Left kidney (tissue), 2 donors: ENCODE measurements around the gene MTURN. TPM values are rescaled to one million over a fixed set of nuclear protein-coding genes. Genes with fewer than 3 reads are reported as not detected.

Source experiments
- DNase-seq: peaks from one replicate; pipeline ENCODE4 v3.0.0-alpha.2; 2013
- polyA plus RNA-seq: library from polyadenylated mRNA; unstranded; fragments of 120-200 nt; gene quantifications from one replicate; pipeline ENCODE4 v1.2.1, GENCODE V29; 2013; ENCODE audit not compliant: insufficient read length

Gene MTURN
- polyA plus RNA-seq, 1 donor, result 87.4 TPM

DNA sequence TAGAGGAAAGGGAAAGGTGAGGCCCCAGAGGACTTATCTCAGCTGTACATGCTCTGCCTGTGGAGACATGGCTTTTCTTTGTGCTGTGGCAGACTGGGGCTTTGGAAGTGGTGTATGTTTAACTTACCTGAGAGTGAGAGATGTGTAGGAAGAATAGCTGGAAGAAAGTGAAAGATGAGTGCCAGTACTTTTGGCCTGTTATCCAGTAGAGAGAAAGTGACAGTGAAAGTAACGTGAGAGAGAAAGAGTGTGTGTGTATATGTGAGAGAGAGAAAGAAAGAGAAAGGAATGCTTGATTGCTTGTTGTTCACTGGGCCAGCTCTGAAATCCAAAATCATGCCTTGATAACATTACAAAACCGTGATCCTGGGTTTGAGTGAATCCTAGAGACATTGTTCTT is 25.5 kb downstream of the MTURN start:
- DNase-seq, result no peak

DNA sequence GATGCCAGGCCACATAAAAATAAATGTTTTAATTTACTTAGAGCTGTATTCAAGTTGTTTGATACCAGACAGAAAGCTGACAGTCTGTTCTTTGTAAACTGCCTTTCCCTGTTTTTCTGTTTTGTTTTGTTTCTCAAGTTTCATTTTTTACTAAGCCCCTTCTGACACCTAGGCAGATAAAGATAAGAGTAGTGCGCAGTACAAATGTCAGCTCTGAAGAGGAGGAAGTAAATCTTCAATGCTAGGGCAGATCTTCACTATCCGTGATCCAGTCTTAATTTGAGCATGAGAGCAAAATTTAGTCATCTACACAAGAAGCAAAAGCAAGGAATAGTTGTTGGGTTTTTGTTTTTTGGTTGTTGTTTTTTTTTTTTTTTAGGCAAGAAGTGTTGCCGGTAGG is 27.3 kb downstream of the MTURN start:
- no peak for DNase-seq

- no peak for DNase-seq
These were observed 27.9 kb downstream of the MTURN start for GRCh38 chr7:30162622-30163124.

DNA sequence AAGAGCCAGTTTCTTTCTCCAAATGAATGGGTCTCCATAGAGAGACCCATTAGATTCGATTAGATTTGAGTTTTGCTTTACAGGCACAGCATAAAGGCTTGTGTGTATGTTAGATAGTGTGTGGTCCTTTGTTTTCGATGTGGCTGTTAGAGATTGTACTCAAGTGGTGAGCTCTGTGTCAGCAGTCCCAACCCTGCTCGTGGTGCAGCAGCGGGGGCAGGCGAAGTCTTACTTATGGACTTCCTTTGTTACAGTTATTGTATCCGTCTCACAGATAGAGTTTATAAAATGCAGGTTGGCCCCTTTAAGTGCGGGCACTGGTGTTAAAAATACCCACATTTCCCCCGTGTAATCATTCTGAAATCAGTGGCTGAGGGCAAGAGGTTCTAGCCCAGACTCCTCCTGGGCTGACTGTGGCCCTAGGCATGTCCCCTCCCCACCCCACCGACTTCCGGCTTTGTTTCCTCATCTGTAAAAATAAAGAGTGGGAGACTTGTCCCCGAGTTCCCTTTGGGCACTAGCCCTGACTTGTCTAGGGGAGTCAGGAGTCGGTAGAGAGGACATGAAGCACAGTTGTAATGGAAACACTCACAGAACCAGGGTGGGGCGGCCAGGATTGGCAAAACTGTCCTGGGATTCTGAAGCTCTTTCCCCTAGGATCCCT is 28.6 kb downstream of the MTURN start:
- DNase-seq, result no peak

DNA sequence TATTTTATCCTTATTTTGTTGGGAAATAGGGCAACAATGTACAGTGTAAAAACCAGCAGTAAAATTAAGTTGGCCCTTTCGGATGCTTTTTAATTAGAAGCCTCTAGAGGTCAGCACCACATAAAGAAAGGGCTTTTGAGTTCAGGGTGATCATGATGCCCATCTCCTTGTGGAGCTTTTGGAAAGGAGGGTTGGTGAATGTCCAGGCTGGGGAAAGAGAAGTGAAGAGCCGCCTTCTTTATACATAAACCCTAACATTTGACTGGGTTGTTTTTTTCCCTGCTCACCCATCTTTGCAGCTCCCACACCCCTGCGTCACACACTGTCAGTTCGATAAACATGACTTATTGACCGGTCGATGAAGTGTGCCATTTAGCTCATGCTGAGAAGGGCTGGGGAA is 29.8 kb downstream of the MTURN start:
- DNase-seq, result peak; percentile 65

DNA sequence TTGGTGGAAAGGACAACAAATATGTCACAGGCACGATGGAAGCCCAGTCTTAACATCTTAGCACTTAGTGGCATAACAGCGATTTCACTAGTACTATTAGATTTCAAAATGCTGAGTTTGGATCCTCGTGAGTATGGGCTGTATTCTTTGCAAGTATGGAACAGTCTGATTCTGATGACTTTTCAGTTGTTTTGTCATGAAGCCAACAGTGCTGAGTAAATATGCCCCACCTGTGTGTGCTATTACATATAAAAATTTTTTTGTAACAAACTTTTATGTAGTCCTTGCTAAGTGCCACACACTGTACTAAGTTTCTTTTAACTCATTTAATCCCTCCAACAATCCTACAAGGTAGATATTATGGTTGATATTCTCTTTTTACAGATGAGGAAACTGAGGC is 30.8 kb downstream of the MTURN start:
- DNase-seq, result no peak

GRCh38 chr7:30166155-30166840 is 31.5 kb downstream of the MTURN start:
- no peak for DNase-seq

- DNase-seq, result no peak
These were observed 32.1 kb downstream of the MTURN start for GRCh38 chr7:30166841-30167235.

DNA sequence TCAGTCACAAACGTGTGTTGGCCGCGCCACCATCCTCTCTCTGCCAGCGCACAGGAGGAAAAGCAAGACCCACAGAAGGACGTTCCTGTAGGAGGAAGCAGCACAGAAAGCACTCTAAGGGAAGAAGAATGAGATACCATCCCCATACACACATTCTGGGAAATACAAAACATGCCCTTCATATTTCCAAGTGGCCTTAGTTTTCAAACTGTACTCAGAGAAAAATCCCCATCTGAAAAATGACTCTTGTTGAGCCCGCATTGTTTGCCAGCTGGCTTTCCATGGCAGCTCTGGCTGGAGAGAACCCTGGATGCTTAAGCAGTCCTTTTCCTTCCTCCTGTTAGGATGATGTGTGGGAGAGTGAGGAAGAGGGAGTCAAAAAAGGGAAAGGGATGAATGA is 33.1 kb downstream of the MTURN start:
- no peak for DNase-seq

DNA sequence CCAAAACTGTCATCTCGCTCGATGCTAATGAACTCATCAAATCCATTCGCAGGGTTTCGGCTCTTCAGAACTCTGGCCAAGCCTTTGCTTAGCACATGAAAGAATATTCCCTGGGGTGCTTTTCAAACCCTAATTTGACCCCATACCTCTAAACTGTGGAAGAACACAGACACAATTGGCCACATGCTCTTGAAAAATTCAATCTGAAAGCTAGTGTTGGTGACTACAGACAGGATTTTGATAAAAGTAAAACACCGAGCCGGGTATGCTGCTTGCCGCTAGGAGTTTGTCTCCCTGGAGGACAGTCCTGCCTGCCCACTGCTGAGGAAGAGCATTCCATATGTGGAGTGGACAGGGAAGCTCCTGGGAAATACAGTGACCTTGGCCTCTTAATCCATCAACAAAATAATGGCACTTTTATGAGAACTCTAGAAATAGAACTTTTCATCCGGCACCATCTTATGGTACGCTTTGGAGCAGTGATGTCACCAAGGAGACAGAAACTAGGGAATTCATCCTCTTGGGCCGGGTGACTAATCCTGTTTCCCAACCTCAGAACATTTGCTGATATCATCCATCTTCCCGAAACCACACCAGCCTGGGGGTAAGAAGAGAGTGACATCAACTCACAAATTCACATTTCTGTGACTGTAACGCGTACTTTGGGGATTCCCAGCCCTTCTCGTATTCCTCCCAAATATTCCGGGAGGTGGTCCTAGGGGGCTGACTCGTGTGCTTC is 34.2 kb downstream of the MTURN start:
- no peak for DNase-seq

- no peak for DNase-seq
These were observed 34.8 kb downstream of the MTURN start for GRCh38 chr7:30169579-30169978.

GRCh38 chr7:30170476-30171205 is 35.9 kb downstream of the MTURN start:
- DNase-seq, result no peak

DNA sequence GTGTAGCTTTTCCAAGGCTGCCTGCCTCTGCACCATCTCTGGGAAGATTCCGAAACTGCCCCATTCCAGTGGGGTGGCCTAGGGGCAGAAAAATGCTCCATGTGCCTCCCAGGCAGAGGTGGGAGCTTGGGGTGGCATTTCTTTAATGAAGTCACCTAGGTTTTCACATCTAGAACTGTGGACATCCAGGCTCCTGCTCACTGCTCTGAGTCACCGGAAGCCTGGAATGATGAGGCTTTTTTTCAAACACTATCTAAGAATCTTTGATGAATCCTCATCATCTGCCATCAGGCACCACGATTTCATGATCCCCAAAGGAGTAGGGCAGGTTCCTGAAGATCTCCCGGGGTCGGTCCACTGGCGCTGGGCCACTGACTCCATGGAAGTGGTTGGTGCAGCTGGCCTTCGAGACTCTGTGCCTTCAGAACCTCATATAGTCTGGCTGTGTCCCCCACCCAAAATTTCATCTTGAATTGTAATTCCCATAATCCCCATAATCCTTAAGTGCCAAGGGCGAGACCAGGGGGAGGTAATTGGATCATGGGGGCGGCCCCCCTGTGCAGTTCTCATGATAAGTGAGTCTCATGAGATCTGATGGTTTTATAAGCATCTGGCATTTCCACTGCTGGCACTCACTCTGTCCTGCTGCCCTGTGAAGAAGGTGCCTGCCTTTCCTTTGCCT is 37.1 kb downstream of the MTURN start:
- DNase-seq, result no peak

DNA sequence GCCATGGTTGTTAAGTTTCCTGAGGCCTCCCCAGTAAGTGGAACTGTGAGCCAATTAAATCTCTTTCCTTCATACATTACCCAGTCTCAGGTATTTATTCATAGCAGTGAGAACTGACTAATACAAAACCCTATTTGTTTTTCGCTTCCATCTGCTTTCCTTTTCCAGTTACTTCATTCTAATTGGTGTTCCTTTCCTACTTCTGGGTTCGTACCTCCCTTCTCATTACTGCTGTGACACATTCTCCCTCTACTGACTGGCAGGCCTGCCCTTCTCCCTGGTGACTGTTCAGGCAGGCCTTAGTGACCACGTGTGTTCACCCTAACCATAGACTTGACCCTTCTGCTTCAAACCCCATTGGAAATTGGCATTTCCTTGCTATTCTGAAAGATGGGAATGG is 37.7 kb downstream of the MTURN start:
- no peak for DNase-seq

- no peak for DNase-seq
These were observed 38.5 kb downstream of the MTURN start for GRCh38 chr7:30173058-30173897.

GRCh38 chr7:30175180-30175579 is 40.4 kb downstream of the MTURN start:
- no peak for DNase-seq

DNA sequence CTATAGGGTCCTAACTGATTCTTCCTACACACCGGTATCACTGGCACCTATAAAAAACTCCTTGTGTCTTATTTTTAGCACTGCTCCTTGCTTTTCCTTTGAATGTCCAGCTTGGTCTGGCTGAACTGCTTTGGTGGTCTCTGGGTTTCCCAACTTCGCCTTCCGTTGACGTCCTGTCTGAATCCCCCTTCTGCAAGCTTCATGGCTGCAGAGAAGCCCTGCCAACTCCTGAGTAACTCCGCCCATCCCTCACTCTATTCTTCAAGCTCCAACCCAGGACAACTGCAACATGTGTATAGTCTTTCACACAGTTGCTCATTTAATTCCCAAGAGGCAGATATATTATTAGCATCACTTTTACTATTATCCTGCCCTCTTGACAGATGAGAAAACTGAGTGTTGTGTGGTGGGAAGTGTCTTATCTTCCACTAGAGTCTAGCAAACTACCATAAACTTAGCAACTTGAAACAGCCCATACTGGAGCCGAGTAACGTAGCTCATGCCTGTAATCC is 40.9 kb downstream of the MTURN start:
- no peak for DNase-seq

GRCh38 chr7:30176463-30177109 is 41.8 kb downstream of the MTURN start:
- DNase-seq, result no peak

GRCh38 chr7:30177186-30177585 is 42.4 kb downstream of the MTURN start:
- no peak for DNase-seq

- DNase-seq, result no peak
These were observed 43.2 kb downstream of the MTURN start for GRCh38 chr7:30177965-30178364.
